IPS-NIHi7 (cell line): ENCODE results near the gene PRSS3.
"Not testable (repeated sequence)": the region's sequence is repeated elsewhere in the genome, so short reads cannot be mapped to it uniquely, and the experiment has no call there.

ENCODE experiments used
- DNase-seq: peaks from one replicate; pipeline ENCODE4 v3.0.0; 2012; ENCODE audit warnings: mixed read lengths; ENCODE audit errors: extremely low spot score

Gene PRSS3

DNA sequence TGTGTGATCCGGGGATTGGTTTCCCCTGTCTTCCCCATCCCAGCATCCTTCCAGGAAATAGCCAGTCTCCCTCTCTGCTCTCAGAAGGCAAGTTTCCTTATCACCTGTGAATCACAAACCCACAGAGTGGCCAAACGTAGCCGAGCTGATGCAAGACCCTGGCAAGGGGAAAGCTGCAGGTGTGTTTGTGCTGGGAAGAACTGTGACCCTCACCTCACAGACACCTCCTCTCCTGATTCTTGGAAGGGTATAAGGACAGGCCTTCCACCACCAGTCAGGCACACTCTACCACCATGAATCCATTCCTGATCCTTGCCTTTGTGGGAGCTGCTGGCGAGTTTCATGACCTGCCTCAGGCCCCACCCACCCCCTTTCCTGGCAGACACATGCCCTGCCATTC lies at the start of gene PRSS3:
Gene PRSS3 (plus strand): TSS at position 281 of the 400 bp plus-strand sequence. CDS start 13 bp downstream, at position 294.
- DNase-seq: no peak

GRCh38 chr9:33748633-33749304 lies 46.6 kb upstream of the PRSS3 start:
- no peak for DNase-seq

DNA sequence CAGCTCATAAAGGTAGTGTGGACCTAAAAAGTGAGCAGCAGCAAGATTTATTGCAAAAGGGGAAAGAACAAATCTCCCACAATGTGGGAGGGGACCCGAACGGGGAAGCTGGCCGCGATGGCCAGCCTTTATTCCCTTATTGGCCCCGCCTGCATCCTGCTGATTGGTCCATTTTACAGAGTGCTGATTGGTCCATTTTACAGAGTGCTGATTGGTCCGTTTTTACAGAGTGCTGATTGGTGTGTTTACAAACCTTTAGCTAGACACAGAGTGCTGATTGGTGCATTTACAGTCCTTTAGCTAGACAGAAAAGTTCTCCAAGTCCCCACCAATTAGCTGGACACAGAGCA lies 46.1 kb upstream of the PRSS3 start:
- DNase-seq: not testable (repeated sequence)

DNA sequence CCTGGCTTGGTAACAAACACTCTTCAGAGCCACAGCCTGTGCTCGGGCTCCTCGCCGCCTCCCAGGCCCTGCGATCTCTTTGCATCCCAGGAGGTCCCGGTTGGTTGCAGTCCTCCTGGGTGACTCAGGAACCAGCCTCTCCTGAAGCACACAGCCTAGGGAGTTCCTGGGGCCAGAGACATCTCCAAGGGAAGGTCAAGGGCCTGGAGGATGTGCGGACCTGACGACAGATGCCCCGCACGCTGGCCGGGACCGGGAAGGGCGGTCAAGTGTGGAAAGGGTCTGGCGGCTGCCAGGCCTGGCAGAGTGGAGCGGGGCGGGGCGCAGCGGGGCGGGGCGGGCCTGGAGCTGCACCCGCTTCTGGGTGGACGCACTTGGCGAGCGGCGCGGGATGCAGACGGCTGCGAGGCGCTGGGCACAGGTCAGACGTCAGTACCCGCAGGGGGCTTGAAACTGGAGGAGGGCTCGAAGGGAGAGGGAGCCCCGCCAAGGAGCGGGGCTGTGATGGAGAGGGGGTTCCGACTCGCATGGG lies 45.0 kb upstream of the PRSS3 start:
- DNase-seq: peak; percentile 16

DNA sequence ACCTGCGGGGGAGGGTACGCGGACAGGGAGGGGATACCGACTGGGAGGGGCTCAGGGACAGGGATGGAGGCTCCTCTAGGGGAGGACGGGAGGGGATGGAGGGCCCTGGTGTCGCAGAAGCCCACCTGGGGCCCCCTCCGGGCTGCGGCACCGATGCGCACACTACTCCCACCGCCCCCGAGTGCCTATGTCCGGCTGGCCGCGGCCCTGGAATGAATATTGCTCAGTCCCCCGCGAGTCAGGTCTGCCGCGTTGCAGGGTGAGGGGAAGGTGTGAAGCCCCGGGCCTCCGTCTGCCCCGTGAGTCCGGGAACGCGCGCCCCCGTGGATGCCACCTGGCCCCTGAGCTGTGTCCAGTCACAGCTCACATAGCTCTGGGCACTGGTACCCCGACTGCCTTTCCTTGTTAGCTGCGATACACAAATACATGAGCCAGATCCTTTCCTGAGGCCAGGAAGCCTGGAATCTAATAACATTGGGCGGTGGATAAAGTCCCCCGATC lies 44.5 kb upstream of the PRSS3 start:
- DNase-seq: no peak

- DNase-seq: no peak
Observed at GRCh38 chr9:33751536-33752129, 43.7 kb upstream of the PRSS3 start.

DNA sequence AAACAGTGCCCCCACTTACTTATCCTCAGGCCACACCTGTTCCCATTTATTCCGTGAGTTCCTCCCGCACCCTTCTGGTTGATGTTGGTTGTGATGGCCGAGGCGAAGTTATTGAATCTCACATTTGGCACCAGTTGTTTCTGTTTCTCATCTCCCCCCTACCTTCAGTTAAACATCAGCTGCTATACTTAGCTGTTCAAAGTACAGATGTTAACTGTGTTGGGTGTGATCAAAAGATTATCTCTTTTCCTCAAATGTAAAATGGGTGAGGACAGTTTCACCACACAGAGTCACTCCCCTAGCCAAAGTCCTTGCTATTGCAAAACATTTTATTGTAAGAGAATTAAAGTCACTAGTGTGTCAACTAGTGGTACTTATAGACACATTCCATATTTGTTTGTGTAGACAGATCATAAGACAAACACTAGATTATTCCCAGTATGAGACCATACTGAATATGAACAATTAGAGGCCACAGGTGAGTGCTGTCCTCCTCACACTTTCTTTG lies 43.2 kb upstream of the PRSS3 start:
- no peak for DNase-seq

DNA sequence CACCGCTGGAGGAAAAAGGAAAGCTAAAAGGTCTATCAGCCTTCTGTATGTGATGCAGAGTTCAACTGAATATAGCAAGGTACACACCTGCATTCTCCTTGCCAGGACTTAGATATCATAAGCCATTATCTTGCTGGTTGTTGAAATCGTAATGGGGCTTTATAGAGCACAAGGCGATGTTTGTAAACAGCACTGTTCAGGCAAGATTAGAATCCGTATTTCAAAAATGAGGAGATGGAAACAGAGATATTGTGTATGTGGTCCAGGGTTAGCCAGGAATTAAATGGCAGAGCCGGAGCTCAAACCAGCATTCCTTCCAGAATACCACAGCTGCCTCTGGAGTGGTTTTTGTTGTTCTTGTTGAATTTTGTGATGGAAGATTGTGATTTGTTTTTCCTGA lies 42.6 kb upstream of the PRSS3 start:
- DNase-seq: not testable (repeated sequence)

- not testable (repeated sequence) for DNase-seq
Observed at GRCh38 chr9:33759648-33760047, 35.7 kb upstream of the PRSS3 start.

GRCh38 chr9:33762343-33762742 lies 33.0 kb upstream of the PRSS3 start:
- no peak for DNase-seq

- not testable (repeated sequence) for DNase-seq
Observed at GRCh38 chr9:33763709-33764108, 31.7 kb upstream of the PRSS3 start.

DNA sequence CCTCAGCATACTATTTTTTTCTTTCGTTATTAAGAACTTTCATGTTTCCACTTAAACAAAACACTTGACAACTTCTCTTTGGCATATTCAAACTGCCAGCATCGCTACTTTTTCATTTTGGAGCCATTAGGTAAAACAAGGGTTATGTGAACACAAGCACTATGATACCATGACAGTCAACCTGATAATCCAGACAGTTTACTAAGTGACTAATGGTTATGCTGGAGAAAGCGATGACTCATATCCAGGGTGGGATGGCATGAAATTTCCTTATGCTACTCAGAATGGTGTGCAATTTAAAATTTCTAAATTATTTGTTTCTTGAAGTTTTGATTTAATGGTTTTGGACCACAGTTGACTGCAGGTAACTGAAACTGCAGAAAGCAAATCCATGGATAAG lies 29.9 kb upstream of the PRSS3 start:
- no peak for DNase-seq

DNA sequence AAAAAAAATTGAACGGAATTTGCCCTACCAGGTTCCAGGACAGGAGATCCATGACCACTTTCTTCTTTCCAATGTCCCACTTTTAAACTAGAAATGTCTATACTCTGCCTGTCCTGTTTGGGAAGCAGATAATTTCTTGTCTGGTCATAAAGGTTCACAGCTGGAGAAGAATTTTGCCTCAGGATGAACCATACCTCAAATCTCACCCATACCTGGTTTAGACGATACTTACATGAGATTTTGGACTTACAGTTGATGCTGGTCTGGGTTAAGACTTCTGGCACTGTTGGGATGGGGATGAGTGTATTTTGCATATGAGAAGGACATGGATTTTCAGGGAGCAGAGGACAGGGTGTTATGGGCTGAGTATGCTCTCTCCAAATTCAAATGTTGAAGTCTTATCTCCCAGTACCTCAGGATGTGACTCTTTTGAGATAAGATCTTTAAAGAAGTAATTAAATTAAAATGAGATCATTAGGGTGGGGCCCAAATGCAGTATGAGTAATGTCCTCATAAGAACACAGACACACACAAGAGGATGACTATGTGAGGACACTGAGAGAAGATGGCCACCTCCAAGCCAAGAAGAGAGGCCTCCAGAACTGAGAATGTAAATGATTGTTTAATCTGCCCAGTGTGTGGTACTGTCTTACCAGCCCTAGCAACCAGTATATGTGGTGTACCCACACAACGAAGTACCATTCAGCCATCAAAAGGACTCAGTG lies 25.0 kb upstream of the PRSS3 start:
- DNase-seq: not testable (repeated sequence)

DNA sequence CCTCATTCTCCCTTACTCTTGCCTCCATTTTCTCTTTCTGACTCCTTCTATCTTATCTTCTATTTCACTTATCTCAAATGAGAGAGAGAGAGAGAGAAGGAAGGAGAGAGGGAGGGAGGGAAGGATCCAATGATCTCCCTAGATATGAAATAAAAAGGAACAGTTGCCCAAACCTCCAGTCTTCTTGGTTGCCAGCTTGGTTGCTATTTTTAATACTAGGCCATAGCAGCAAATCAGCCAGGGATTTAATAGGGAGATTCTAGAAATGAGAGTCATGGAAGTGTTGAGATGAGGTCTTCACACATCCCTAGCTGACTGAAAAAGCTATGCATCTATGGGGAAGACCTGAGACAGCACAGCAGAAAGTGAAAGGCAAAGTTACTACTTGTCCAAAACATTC lies 22.2 kb upstream of the PRSS3 start:
- DNase-seq: not testable (repeated sequence)

DNA sequence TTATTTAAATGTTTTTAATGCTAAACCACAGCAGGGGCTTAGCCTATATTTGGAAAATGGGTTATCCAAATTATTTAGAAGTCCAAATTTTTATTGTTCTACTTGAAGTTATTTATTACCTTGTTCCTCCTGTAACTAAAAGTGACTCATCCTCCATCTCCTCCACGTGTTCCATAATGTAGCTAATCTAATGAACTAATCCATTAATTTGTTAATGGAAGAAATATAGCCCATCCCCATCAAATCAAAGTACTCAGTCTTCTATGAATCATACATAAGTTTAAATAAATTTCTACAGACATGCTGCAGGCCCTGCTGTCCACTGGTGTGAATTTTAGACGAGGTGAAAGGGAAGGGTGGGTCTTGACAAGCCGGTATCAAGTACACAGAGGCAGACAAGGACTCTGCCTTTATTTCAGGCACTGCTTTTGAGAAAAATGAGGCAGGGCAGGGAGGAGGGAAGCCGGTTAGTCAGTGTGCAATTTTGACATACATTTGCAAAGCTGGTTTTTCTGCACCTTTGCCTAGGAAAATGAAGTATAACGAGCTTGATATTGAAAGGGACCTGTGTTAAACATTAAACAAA lies 21.2 kb upstream of the PRSS3 start:
- DNase-seq: not testable (repeated sequence)

GRCh38 chr9:33776578-33776977 lies 18.8 kb upstream of the PRSS3 start:
- no peak for DNase-seq

GRCh38 chr9:33778700-33779351 lies 16.5 kb upstream of the PRSS3 start:
- DNase-seq: peak; percentile 71

- DNase-seq: no peak
Observed at GRCh38 chr9:33780276-33780675, 15.1 kb upstream of the PRSS3 start.

DNA sequence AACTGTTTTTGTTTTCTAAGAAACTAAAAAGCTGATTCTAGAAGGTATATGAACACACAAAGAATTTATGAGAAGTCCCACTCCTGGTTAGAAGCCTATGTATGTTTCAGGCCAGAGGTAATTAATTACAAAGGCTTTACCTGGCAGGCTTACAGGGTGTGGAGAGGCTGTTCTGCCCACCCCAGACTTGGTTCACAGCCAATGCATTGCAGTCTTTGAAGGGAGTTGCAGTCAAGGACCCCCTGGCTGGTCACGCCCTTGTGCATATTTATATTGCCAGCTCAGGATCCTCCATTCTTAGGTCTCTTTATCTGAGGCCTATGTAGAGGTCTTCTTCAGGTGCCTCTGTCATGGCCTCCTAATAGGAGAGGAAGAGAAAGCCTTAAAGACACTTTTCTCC lies 13.6 kb upstream of the PRSS3 start:
- DNase-seq: no peak

- no peak for DNase-seq
Observed at GRCh38 chr9:33782395-33783152, 12.8 kb upstream of the PRSS3 start.

GRCh38 chr9:33785914-33786313 lies 9.4 kb upstream of the PRSS3 start:
- peak; percentile 26 for DNase-seq
